HG03045 (cell line): ENCODE measurements around the gene ANKRD1.
A peak's percentile ranks its signal among the peaks of the same experiment; 100 is the strongest.
"Not testable (repeated sequence)": the region's sequence is repeated elsewhere in the genome, so short reads cannot be mapped to it uniquely, and the experiment has no call there.

ENCODE experiments used
- ATAC-seq: cut with Tn5 transposase; IDR thresholded peaks from one replicate; pipeline ENCODE4 v1.9.1; 2021; ENCODE audit warnings: mild to moderate bottlenecking, moderate library complexity; ENCODE audit not compliant: unreplicated experiment

The ANKRD1 gene

DNA sequence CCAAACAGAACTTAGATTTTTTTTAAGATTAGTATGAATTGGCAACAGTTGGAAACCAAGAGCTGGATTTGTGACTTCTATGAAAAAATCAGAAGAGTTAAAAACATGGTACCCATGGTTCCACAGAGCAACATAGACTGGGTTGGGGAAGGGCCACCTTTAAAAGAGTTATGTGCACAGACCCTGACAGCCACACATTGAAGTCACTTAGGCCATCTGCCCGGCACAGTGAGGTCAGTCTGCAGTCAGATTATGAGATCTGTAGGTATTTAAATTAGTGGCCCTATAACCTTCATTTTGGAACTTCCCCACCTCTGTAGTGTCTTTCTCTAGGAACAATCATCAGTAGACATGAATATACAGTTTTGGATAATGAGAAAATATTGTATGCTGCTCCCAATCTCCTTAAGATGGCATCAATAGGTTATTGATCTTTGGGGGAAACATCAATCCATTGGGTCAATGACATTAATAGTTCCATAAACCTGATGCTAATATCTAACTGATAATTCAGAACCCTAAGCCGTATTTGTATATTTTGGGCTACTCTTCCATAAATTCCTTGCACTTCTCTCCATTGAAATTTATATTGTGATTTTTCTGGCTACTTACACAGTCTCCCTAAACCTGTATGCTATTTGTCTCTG lies 7.0 kb downstream of the ANKRD1 start:
- no peak for ATAC-seq

DNA sequence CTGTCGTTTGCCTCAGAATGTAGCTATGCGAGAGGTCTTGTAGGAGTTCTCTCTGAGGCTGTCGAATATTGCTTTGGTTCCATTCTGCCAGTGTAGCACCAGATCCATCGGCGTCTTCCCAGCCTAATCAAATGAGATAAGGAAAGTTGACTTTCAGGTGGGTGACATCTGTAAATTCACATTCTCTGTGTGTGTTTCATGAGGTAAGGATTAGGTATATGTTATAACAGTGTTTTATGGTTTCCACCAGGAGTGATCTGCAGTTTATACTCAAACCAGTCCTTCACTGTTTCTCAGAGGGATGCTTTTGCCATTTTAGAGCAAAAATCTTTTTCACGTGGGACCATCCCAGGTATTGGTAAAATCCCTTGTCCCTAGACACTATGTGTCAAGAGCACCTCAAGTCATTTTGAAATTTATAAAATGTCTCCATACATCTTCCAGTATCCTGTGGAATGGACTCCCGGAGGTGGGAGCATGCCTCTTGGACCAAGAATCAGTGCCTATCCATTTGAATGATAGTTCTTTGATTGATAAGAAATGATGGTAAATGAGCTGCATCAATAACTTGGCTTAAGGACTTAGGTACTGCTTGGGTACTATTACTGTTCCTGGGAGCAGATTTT lies 7.9 kb downstream of the ANKRD1 start:
- no peak for ATAC-seq

DNA sequence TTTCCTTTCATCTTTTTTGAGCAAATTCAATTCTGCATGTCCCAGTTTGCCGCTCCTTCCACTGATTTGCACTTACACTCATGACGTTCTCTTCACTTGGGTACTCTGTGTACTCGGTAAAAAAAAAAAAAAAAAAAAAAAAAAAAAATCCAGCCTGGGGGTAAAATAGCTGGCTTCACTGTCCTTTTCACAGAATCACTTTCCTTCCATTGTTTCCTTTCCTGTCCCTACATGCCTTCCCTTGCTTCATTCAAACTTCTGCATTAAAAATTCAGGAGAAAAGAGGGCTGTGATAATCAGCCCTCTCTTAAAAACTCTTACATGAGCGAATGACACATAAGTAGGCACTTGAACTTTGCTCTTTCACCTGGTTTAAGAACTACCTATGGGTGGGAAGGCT lies 8.7 kb downstream of the ANKRD1 start:
- no peak for ATAC-seq

DNA sequence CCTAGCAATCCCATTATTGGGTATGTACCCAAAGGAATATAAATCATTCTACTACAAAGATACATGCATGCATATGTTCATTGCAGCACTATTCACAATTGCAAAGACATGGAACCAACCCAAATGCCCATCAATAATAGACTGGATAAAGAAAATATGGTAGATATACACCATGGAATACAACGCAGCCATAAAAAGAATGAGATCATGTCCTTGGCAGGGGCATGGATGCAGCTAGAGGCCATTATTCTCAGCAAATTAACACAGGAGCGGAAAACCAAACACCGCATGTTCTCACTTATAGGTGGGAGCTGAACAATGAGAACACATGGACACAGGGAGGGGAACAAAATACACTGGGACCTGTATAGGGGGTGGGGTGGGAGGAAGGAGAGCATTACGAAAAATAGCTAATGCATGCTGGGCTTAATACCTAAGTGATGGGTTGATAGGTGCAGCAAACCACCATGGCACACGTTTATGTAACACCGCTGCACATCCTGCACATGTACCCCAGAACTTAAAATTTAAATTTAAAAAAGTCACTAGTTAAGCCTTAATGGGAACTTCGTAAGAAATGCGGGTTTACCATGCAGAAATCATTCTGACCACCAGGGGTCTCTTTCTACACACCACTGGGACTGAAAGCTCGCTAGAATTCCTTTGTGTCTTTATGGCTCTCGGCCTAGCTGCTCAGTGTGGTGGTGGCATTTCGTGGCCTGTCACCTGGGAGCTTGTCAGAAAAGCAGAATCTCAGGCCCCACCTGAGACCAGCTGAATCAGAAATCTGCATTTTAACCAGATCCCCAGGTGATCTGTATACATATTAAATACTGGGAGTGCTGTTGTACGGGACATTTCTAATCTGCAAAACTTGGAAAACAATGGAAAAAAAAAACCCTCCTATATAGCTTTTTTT lies 9.5 kb downstream of the ANKRD1 start:
- peak; percentile 73 for ATAC-seq

DNA sequence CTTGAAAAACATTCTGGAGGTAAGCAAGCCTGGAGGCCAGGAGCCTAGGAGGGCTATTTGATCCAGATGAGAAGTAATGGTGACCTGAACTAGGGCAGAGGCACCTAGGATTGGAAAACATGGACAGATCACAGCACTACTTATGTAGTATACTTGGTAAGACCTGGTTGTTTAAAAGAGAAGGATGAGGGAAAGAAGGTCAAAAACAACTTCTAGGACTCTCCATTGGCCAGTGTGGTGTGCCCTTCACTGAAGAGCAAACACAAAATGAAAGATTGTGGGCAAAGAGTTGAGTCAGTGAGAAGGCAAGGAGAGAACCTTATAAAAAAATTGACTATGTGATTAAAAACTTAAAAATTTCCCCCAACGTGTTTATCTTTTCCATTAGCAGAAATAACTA lies 14.3 kb downstream of the ANKRD1 start:
- no peak for ATAC-seq

DNA sequence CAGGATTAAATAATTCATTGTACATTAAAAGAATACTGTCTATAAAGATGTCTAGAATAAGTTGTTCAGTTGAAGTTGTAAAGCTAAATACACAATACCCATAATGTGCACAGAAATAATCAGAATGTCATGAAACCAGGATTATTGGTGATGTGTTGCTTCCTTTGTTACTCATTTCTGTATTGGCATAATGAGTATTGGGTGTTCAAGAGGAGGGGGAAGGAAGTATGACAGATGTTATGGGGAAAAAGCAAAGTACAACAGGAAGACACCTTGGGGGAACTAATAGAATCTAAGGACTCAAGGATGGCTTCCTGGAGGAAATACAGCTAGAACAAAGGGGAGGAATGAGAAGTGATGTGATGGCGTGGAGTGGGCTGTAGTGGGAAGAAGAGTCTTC lies 15.0 kb downstream of the ANKRD1 start:
- no peak for ATAC-seq

DNA sequence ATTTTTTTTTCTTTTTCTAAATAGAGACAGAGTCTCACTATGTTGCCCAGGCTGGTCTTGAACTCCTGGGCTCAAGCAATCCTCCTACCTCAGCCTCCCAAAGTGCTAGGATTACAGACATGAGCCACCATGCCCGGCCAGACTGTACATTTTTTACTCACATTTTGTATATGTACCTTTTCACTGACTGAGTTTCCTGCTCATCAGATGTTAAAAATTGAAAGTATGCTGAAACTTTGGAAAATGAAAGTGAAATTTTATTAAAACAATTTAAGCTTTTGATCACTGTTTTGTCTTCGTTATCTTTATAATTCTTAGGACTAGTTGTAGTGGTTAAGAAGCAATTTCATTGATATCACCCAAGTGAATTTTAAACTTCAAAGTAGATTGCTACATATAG lies 24.0 kb downstream of the ANKRD1 start:
- not testable (repeated sequence) for ATAC-seq

DNA sequence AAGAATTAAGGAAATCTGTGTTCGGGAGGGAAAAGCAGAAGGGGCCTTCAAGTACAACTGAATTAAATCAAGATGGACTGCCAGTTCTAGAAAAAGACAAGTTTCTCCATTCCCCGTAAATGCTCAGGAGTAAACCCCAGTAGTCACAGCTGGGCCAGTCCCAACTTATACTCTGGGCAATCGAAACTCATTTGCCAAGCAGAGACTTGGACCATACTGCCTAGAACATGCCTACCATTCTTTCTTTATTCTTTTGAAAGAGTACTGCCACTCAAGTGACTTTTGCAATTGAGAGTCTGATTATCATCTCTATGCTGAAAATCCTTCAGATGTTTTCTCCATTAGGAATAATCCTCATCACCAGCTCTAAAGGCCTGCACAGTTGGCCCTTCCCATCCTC lies 27.7 kb downstream of the ANKRD1 start:
- ATAC-seq, result no peak

DNA sequence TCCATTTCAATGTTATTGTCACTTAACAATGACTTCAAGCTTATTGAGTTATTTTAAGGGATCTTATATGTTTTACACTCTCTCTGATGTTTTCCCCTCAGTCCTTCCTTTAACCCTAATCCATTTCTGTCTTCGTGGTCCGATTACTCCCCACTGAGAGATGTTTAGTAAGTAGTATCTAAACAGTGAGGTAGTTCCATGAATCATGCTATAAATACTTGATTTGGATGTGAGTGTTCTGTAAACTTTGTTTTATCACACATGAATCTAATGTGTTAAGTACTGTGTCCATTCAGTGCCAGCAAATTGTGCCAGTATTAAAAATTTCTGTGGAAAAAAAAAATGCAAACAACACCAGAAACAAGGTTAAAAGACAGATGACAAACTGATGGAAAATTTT lies 30.5 kb downstream of the ANKRD1 start:
- no peak for ATAC-seq

DNA sequence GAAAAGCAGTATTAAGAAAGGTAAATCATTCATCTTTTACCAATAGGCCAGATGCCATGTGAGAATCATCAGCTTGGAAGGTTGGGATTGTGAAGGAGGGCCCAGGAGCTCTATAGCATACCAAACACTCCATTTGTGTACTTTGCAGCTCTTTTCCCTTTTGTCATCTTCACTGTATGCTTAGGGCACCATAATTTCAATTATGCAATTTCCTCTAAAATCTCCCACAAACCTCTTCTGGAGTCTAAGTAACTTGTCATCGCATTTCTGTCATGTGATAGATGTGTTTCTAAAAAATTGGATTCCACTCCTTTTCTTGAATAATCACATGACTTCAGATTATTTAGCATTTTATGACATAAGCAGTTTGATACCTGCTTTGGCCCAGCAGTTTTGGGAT lies 31.3 kb downstream of the ANKRD1 start:
- ATAC-seq, result no peak

DNA sequence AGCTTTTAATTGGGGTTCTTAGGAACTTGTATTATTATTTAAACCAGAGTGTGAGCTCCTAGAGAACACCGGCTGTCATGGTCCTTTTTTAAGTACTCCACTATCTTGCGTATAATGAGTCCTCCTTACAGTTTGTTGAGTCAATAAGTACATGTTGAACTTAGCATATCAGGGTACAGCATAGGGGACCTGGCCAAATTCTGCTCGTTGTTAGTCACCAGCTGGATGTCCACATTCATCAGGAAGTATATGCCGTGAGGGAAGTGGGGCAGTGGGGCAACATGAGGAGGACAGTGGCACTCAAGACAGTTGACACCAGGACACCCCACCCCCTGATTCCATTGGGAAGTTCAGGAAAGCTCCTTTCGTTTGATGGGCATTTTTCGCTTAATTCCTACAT lies 32.5 kb downstream of the ANKRD1 start:
- ATAC-seq, result no peak

DNA sequence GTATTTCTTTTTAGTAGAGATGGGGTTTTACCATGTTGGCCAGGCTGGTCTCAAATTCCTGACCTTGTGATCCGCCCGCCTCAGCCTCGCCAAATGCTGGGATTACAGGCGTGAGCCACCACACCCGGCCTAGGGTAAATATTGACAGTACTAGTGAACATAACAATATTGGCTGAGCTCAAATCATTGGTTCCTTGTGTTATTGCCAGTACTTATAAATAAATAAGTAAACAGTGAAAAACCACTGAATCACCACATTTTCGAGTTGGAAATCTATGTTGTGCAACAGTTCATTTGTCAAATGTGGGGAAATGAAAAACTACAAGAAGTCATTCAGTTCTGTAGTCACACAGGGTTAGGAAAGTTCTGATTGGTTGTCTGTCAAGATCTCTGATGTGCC lies 33.3 kb downstream of the ANKRD1 start:
- ATAC-seq, result no peak

DNA sequence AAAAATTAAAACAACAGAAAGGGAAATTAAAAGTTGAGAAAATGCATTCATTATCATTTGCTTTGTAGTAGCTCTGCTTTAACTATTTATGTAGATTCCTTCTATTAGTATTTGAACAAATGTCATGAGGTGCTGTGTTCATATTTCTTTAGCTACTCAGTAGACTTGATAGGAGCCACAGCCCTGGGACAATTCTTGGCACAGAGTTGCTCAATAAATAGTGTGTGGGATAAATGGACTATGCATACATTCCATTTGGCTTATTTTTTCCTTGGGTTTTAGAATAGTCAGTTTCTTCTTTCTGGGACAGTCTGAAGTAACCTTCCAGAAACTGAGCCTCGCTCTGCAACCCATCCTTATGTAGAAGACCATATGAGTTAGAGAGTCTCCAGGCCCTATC lies 35.7 kb downstream of the ANKRD1 start:
- no peak for ATAC-seq

DNA sequence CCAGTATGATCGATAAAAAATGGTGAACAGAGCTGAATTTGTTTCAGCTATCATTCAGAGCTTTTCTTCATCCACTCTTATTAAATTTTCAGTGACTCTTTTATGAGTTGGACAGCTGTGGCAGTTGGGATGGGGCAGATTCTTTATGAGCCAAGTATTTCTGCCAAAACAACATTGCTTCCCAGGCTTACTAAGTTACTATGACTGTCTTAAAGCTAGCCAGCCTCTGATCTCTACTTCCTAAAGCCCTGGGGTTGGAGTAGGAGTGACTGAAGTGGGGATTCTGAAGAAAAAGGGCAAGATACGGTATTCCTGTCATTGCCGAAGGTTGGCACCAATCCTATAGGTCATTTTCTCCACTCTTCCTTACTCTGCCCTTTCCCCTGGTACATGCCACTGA lies 36.5 kb downstream of the ANKRD1 start:
- ATAC-seq, result no peak

DNA sequence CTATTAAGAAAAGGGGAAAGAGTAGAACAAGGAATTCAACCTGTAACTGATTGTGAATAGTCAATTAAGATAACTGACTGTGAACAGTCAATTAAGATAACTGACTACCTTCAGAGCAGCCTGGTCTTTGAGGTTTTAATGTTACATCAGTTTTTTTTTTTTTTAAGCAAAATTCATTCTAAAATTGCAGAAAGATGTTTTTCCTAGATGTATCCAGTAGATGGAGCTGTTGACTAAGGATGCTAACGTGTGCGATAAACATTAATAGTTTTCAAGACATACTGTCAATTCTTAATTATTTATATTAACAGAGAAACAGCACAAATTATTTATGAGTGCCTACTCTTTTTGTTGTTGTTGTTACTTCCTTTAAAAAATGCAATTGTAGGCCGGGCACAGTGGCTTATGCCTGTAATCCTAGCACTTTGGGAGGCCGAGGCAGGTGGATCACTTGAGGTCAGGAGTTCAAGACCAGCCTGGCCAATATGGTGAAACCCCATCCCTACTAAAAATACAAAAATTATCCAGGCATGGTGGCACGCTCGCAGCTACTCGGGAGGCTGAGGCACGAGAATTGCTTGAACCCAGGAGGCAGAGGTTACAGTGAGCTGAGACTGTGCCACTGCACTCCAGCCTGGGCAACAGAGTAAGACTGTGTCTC lies 40.7 kb downstream of the ANKRD1 start:
- ATAC-seq, result not testable (repeated sequence)

DNA sequence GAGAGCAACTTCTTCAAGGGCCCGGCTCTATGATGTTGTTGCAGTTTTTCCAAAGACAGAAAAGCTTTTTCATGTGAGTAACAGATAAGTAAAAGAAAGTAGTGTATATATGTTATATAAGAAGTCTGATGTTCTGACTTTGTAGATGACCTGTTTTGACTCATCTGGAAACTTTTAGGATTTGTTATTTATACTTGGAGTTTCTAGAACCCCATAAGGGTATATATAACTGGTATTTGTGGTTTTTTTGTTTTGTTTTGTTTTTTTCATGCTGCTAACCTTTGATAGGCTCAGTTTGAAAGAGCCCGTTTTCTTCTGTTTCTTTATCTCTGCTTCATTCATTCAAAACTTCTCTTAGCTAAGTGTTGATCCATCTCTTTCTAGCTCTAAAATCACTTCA lies 41.8 kb downstream of the ANKRD1 start:
- ATAC-seq, result no peak

DNA sequence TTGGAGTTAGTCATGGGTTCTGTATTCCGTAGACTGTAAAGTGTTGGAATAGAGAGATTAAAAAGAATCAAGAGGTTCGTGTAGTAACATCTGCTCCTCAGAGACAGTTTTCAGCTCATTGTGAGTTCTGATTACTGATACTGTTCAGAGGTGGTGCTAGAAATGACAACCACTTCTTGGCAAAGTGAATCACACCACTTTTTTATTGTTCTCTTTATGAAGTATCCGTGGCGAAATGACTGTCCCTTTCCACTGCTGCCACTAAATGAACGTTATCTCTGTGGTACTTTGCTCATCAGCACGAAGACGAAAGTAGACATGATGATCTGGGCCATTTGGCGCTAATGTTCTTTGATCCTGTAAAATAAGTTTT lies 48.3 kb downstream of the ANKRD1 start:
- peak; percentile 1 for ATAC-seq

DNA sequence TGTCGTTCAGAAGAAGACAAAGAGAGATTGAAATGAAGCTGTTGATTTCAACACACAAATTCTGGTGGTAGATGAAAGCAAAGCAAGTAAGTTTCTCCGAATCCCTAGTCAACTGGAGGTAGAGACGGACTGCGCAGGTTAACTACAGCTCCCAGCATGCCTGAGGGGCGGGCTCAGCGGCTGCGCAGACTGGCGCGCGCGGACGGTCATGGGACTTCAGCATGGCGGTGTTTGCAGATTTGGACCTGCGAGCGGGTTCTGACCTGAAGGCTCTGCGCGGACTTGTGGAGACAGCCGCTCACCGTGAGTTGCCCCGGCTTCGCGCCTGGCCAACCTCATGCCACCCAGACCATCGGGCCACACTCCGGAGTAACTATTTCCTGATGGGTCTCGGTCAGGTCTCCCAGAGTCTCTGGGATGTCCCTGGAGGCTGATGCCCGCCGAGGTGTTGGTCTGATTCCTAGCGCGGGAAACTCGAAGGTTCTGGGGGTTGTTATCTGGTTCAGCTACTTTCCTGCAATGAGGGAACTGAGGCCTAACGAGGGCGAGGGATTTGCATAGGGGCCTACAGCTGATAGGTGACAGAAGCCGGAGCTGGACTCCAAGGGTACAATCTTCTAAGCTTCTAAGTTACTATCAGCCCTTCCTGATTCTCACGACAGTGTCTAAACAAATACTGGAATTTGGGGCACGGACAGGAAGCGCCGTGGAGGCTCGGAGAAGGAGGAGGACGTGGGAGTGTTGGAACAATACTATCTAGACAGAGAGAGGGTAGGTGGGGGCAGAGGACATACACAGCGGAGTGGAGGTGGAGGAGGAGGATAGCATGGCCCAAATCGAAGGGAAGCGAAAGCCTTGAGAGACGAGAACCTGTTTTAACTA lies 48.9 kb downstream of the ANKRD1 start, which contains the start of gene RPP30:
TSS of gene RPP30 (plus strand) at position 209 of the 882 bp plus-strand sequence. CDS start at position 222, 13 bp downstream.
- peak; percentile 98 for ATAC-seq

DNA sequence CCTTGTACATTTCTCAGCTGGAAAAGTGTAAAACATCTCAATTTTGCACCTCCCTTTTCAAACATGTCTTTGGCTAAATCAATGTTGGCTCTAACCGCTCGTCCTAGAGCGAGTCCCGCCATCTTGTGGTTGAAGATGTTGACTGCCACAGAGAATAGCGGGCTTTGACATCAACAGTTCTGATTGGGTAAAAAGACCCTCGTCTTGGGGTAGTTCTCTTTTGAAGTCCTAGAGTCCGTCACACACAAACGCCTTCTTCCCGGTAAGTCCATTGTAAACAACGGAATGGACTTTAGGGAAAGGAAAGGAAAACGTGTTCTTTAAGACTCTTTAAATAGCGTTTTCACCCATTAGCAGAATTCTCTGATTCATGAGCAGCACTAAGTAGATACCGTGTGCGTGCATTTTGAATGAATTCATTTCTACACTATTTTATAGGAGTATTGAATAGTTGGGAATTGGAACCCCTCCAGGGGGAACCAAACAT lies 49.6 kb downstream of the ANKRD1 start:
- peak; percentile 59 for ATAC-seq

DNA sequence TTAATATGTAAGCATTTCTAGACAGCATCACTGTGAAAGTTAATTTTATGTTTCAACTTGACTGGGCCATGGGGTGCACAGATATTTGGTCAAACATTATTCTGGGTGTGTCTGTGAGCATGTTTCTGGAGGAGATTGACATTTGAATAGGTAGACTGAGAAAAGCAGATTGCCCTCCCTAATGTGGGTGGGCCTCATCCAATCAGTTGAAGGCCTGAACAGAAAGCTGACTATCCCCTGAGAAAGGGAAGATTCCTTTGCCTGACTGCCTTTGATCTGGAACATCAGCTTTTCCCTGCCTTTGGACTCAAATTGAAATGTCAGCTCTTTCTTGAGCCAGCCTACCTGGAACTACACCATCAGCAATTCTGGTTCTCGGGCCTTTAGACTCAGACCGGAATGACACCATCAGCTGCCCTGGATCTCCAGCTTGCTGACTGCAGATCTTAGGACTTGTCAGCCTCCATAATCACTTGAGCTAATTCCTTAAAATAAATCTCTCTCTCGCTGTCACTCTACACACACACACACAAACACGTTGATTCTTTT lies 54.8 kb downstream of the ANKRD1 start:
- ATAC-seq, result no peak
